Measurements from ENCODE around the gene TRIM39.

DNA sequence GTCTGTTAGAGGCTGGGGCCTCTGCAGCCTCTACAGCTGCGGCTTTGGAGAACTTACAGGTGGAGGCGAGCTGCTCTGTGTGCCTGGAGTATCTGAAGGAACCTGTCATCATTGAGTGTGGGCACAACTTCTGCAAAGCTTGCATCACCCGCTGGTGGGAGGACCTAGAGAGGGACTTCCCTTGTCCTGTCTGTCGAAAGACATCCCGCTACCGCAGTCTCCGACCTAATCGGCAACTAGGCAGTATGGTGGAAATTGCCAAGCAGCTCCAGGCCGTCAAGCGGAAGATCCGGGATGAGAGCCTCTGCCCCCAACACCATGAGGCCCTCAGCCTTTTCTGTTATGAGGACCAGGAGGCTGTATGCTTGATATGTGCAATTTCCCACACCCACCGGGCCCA, 2.6 kb downstream of the TRIM39 start:
- TF ChIP-seq CTCF (IDR thresholded peaks at IDR 0.05) (no peak), POLR2A (IDR thresholded peaks at IDR 0.05) (no peak)
